ENCODE data around the gene NMNAT3. TPM values are rescaled to one million over a fixed set of nuclear protein-coding genes. Genes with fewer than 3 reads are reported as not detected.

Gene NMNAT3
- total RNA-seq, 1 donor from 2014 or later: 10.7 TPM

DNA sequence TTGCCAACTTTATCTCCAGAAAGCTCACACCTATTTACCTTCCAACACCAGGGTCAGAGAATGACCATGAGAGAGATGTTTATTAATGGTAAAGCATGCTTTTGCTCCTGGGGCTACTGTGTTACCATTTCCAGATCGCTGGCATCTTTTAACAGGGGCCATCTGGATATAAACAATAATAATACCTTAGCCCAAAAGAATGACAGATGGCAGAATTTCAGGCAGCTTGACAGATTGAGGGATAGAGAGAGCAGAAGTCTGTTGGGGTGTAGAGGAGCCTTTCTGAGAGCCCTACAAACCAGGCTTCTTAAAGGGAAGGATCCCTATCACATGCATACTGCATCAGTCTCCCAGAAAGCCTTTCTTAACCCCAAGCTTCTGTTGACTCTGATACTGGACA is 156.0 kb downstream of the NMNAT3 start:
- no peaks in the 10 kb centered on the region for H3K27me3 ChIP-seq (ENCODE audit: low read depth)
- intact Hi-C loops (cut with micrococcal nuclease): no loop called here
- no peaks in the 10 kb centered on the region for H3K4me1 ChIP-seq
- no peaks in the 10 kb centered on the region for H3K36me3 ChIP-seq
- no peak overlapping the region for H3K4me3 ChIP-seq
- no peak for DNase-seq
- H3K27ac ChIP-seq (replicated peaks): no peak overlapping the region
- TF ChIP-seq, protein P1, sequence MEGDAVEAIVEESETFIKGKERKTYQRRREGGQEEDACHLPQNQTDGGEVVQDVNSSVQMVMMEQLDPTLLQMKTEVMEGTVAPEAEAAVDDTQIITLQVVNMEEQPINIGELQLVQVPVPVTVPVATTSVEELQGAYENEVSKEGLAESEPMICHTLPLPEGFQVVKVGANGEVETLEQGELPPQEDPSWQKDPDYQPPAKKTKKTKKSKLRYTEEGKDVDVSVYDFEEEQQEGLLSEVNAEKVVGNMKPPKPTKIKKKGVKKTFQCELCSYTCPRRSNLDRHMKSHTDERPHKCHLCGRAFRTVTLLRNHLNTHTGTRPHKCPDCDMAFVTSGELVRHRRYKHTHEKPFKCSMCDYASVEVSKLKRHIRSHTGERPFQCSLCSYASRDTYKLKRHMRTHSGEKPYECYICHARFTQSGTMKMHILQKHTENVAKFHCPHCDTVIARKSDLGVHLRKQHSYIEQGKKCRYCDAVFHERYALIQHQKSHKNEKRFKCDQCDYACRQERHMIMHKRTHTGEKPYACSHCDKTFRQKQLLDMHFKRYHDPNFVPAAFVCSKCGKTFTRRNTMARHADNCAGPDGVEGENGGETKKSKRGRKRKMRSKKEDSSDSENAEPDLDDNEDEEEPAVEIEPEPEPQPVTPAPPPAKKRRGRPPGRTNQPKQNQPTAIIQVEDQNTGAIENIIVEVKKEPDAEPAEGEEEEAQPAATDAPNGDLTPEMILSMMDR (IDR thresholded peaks at IDR 0.05; ENCODE audit: borderline replicate concordance): no peak
- H3K9me3 ChIP-seq (replicated peaks): no peaks in the 10 kb centered on the region

DNA sequence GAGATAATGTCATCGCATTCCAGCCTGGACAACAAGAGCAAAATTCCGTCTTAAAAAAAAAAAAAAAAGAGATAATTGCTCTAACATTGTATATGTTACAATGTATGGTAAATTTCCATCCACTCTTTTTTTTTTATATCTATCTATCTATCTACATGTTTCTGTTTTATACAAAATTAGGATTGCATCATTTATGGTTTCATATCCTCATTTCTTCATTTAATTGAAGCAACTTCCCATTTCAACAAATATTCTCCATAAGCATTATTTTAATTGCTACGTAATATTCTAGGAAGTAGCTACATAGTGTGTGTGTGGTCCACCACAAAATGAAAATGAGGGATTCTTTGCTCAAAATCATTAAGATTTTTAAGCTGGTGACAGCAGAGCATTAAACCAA is 156.6 kb downstream of the NMNAT3 start:
- Histone ChIP-seq H3K27me3 (ENCODE audit: low read depth) (no peaks in the 10 kb centered on the region), H3K4me1 (no peaks in the 10 kb centered on the region), H3K4me3 (no peak overlapping the region), H3K9me3 (replicated peaks) (no peaks in the 10 kb centered on the region), H3K27ac (replicated peaks) (no peak overlapping the region), H3K36me3 (peaks cover 3% of the 10 kb centered on the region)
- intact Hi-C loops (cut with micrococcal nuclease): no loop called here
- no peak for DNase-seq
- TF ChIP-seq, protein P1 (IDR thresholded peaks at IDR 0.05; ENCODE audit: borderline replicate concordance): no peak

DNA sequence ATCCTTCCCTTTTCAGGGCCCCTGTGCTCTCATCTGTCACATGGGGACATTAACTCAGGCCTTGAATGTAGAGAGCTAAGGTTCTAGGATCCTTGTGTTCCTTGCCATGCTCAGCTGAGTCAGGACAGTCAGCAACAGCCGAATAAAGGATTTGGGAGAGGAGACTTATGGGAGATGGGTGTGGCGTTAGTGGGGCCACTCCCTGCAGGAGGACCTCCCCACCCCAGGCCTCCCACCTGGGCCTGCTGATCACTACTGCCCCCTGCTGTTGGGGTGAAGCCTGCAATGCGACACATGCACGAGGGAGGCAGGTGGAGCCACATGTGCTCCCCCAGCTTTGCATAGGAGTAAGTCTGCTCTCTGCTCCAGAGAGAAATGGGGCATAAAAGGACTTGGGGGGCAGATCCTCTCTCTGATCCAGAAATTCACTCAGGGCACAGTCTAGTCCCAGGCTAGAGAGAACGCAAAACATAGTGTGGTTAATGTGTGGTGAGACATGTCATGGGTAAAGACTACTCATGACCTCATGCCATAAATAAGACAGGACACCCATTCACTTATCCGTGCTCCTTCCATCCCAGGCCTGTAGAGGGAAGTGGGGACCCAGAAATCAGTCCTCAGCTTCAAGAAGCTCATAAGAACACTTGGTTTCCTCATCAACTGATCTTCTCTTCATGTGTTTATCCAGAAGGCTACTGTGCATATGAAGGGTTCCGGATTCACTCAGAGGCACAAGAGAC is 157.6 kb downstream of the NMNAT3 start:
- H3K36me3 ChIP-seq: peaks cover 3% of the 10 kb centered on the region
- H3K4me3 ChIP-seq: no peak overlapping the region
- no peak for DNase-seq
- TF ChIP-seq, protein P1 (IDR thresholded peaks at IDR 0.05; ENCODE audit: borderline replicate concordance): no peak
- intact Hi-C loops (cut with micrococcal nuclease): no loop called here
- no peak overlapping the region for H3K27ac ChIP-seq (replicated peaks)
- no peaks in the 10 kb centered on the region for H3K4me1 ChIP-seq
- H3K9me3 ChIP-seq (replicated peaks): no peaks in the 10 kb centered on the region
- no peaks in the 10 kb centered on the region for H3K27me3 ChIP-seq (ENCODE audit: low read depth)

DNA sequence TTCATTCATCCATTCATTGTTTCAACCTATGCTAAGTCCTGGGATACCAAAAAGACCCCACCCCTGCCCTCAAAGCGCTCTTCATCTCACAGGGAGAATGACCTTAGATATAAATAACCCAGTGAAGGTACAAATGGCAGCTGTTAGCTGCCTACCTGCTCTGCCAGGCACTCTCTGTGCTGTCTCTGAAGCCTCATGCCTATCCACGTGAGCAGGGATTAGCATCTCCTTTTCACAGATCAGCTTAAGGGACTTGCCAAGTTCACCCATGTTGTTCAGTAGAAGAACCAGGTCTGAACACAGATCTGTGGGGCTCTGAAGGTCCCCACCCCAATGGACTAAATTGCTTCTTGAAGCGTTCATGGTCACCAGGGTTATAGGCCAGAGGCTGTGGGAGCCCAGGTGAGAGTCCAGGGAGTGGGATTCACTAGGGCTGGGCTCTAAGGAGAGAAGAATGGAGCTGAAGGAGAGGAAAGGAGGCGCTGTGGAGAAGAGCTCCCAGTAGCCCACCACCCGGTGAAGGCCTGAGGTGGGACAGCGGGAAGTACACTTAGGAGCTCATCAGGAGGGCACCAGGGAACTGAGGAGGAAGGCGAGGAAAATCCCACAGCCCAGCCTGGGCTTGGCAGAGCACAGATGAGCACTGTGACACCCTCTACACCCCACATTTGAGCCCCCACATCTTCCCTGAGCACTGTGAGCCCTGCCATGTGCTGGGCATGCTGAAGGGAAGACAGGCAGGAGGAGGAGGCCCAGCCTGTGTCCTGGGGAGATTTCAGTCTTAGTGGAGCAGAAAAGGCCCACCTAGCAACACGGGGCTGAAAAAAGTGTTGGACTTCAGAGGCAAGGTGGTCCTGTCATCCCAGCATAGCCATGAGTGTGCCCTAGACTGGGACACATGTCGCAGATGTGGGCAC is 158.6 kb downstream of the NMNAT3 start:
- intact Hi-C loops (cut with micrococcal nuclease): no loop called here
- H3K4me3 ChIP-seq: no peak overlapping the region
- peaks cover 3% of the 10 kb centered on the region for H3K36me3 ChIP-seq
- H3K27me3 ChIP-seq (ENCODE audit: low read depth): no peaks in the 10 kb centered on the region
- DNase-seq: no peak
- no peaks in the 10 kb centered on the region for H3K4me1 ChIP-seq
- TF ChIP-seq, protein P1 (IDR thresholded peaks at IDR 0.05; ENCODE audit: borderline replicate concordance): no peak
- no peak overlapping the region for H3K27ac ChIP-seq (replicated peaks)
- no peaks in the 10 kb centered on the region for H3K9me3 ChIP-seq (replicated peaks)

DNA sequence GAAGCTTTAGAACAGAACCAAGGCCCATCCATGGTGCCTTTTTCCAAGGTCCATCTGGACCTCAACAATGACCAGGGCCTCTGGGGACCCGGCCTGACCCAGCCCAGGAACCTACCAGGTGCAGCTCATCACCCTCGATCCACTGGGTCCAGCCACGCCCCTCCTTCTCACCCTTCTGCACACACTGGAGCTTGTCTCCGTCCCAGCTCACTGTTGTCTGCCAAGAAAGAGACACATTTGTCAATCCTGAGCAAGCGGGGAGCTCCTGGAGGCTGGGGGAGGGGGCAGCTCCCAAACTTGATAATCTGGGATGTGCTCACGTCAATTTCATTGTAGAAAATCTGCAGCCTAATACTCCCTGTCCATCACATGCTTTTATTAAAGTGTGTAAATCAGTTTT is 159.5 kb downstream of the NMNAT3 start:
- TF ChIP-seq, protein P1 (IDR thresholded peaks at IDR 0.05; ENCODE audit: borderline replicate concordance): no peak
- Histone ChIP-seq H3K27me3 (ENCODE audit: low read depth) (no peaks in the 10 kb centered on the region), H3K36me3 (peaks cover 3% of the 10 kb centered on the region), H3K9me3 (replicated peaks) (no peaks in the 10 kb centered on the region), H3K27ac (replicated peaks) (no peak overlapping the region), H3K4me1 (no peaks in the 10 kb centered on the region), H3K4me3 (no peak overlapping the region)
- intact Hi-C loops (cut with micrococcal nuclease): no loop called here
- DNase-seq: no peak

All from left ventricle myocardium inferior (tissue), 1 donor.